Measurements from ENCODE around the gene SHROOM3.

SHROOM3 gene

GRCh38 chr4:76546759-76547742, 112.0 kb downstream of the SHROOM3 start:
- Mint-ChIP-seq H3K27me3 (peaks cover 5% of the 10 kb centered on the region), H3K27ac (no peak overlapping the region), H3K36me3 (ENCODE audit: low read depth) (no peaks in the 10 kb centered on the region), H3K9me3 (no peaks in the 10 kb centered on the region), H3K4me1 (ENCODE audit: low read depth) (peaks cover 7% of the 10 kb centered on the region), H3K4me3 (no peak overlapping the region)
- intact Hi-C loops (cut with micrococcal nuclease): no loop called here

- peaks cover 5% of the 10 kb centered on the region for H3K27me3 Mint-ChIP-seq
- intact Hi-C loops (cut with micrococcal nuclease): no loop called here
Observed at GRCh38 chr4:76548704-76549103, 113.7 kb downstream of the SHROOM3 start.

GRCh38 chr4:76549765-76550164, 114.7 kb downstream of the SHROOM3 start:
- intact Hi-C loops (cut with micrococcal nuclease): no loop called here
- H3K36me3 Mint-ChIP-seq (ENCODE audit: low read depth): no peaks in the 10 kb centered on the region
- peaks cover 5% of the 10 kb centered on the region for H3K27me3 Mint-ChIP-seq
- H3K9me3 Mint-ChIP-seq: no peaks in the 10 kb centered on the region
- H3K4me1 Mint-ChIP-seq (ENCODE audit: low read depth): peaks cover 7% of the 10 kb centered on the region
- H3K27ac Mint-ChIP-seq: no peak overlapping the region
- no peak overlapping the region for H3K4me3 Mint-ChIP-seq

More at GRCh38 chr4:76548704-76549103, 113.7 kb downstream of the SHROOM3 start:
- Mint-ChIP-seq H3K4me3 (no peak overlapping the region), H3K9me3 (no peaks in the 10 kb centered on the region), H3K27ac (no peak overlapping the region), H3K36me3 (ENCODE audit: low read depth) (no peaks in the 10 kb centered on the region), H3K4me1 (ENCODE audit: low read depth) (peaks cover 7% of the 10 kb centered on the region)

GRCh38 chr4:76550966-76551780, 116.1 kb downstream of the SHROOM3 start:
- no peak overlapping the region for H3K4me3 Mint-ChIP-seq
- H3K27me3 Mint-ChIP-seq: peaks cover 2% of the 10 kb centered on the region
- no peaks in the 10 kb centered on the region for H3K4me1 Mint-ChIP-seq (ENCODE audit: low read depth)
- H3K27ac Mint-ChIP-seq: no peak overlapping the region
- H3K36me3 Mint-ChIP-seq (ENCODE audit: low read depth): no peaks in the 10 kb centered on the region
- intact Hi-C loops (cut with micrococcal nuclease): no loop called here
- H3K9me3 Mint-ChIP-seq: no peaks in the 10 kb centered on the region

GRCh38 chr4:76554630-76555029, 119.6 kb downstream of the SHROOM3 start:
- Mint-ChIP-seq H3K27ac (no peak overlapping the region), H3K4me1 (ENCODE audit: low read depth) (no peaks in the 10 kb centered on the region), H3K36me3 (ENCODE audit: low read depth) (no peaks in the 10 kb centered on the region), H3K9me3 (no peaks in the 10 kb centered on the region), H3K27me3 (no peaks in the 10 kb centered on the region), H3K4me3 (no peak overlapping the region)
- intact Hi-C loops (cut with micrococcal nuclease): no loop called here

- H3K36me3 Mint-ChIP-seq (ENCODE audit: low read depth): no peaks in the 10 kb centered on the region
- H3K27me3 Mint-ChIP-seq: no peaks in the 10 kb centered on the region
- no peaks in the 10 kb centered on the region for H3K9me3 Mint-ChIP-seq
- H3K27ac Mint-ChIP-seq: no peak overlapping the region
- intact Hi-C loops (cut with micrococcal nuclease): no loop called here
- H3K4me3 Mint-ChIP-seq: no peak overlapping the region
- H3K4me1 Mint-ChIP-seq (ENCODE audit: low read depth): no peaks in the 10 kb centered on the region
Observed at GRCh38 chr4:76556452-76556851, 121.4 kb downstream of the SHROOM3 start.

- Mint-ChIP-seq H3K4me1 (ENCODE audit: low read depth) (no peaks in the 10 kb centered on the region), H3K4me3 (no peak overlapping the region), H3K9me3 (no peaks in the 10 kb centered on the region), H3K27me3 (no peaks in the 10 kb centered on the region), H3K27ac (no peak overlapping the region), H3K36me3 (ENCODE audit: low read depth) (no peaks in the 10 kb centered on the region)
- intact Hi-C loops (cut with micrococcal nuclease): no loop called here
Observed at GRCh38 chr4:76558396-76559235, 123.6 kb downstream of the SHROOM3 start.

GRCh38 chr4:76559236-76560071, 124.4 kb downstream of the SHROOM3 start:
- H3K9me3 Mint-ChIP-seq: no peaks in the 10 kb centered on the region
- no peak overlapping the region for H3K27ac Mint-ChIP-seq
- H3K27me3 Mint-ChIP-seq: no peaks in the 10 kb centered on the region

GRCh38 chr4:76562161-76562560, 127.1 kb downstream of the SHROOM3 start:
- H3K4me3 Mint-ChIP-seq: no peak overlapping the region
- no peaks in the 10 kb centered on the region for H3K4me1 Mint-ChIP-seq (ENCODE audit: low read depth)
- intact Hi-C loops (cut with micrococcal nuclease): no loop called here
- H3K27me3 Mint-ChIP-seq: no peaks in the 10 kb centered on the region
- no peaks in the 10 kb centered on the region for H3K9me3 Mint-ChIP-seq
- no peaks in the 10 kb centered on the region for H3K36me3 Mint-ChIP-seq (ENCODE audit: low read depth)
- H3K27ac Mint-ChIP-seq: no peak overlapping the region

More at GRCh38 chr4:76559236-76560071, 124.4 kb downstream of the SHROOM3 start:
- no peaks in the 10 kb centered on the region for H3K36me3 Mint-ChIP-seq (ENCODE audit: low read depth)
- intact Hi-C loops (cut with micrococcal nuclease): no loop called here
- H3K4me1 Mint-ChIP-seq (ENCODE audit: low read depth): no peaks in the 10 kb centered on the region
- H3K4me3 Mint-ChIP-seq: no peak overlapping the region

GRCh38 chr4:76562836-76563453, 127.9 kb downstream of the SHROOM3 start:
- Mint-ChIP-seq H3K27me3 (no peaks in the 10 kb centered on the region), H3K4me3 (no peak overlapping the region), H3K36me3 (ENCODE audit: low read depth) (no peaks in the 10 kb centered on the region), H3K9me3 (no peaks in the 10 kb centered on the region), H3K4me1 (ENCODE audit: low read depth) (no peaks in the 10 kb centered on the region), H3K27ac (no peak overlapping the region)
- intact Hi-C loops (cut with micrococcal nuclease): no loop called here

- H3K27me3 Mint-ChIP-seq: no peaks in the 10 kb centered on the region
- no peak overlapping the region for H3K4me3 Mint-ChIP-seq
- H3K4me1 Mint-ChIP-seq (ENCODE audit: low read depth): no peaks in the 10 kb centered on the region
- H3K9me3 Mint-ChIP-seq: no peaks in the 10 kb centered on the region
- no peak overlapping the region for H3K27ac Mint-ChIP-seq
- intact Hi-C loops (cut with micrococcal nuclease): no loop called here
- no peaks in the 10 kb centered on the region for H3K36me3 Mint-ChIP-seq (ENCODE audit: low read depth)
Observed at GRCh38 chr4:76563454-76564122, 128.6 kb downstream of the SHROOM3 start.
